ENCODE results near the gene SKIDA1.
A peak's percentile ranks its signal among the peaks of the same experiment; 100 is the strongest.
"Not testable (repeated sequence)": the region's sequence is repeated elsewhere in the genome, so short reads cannot be mapped to it uniquely, and the experiment has no call there.

Gene SKIDA1

DNA sequence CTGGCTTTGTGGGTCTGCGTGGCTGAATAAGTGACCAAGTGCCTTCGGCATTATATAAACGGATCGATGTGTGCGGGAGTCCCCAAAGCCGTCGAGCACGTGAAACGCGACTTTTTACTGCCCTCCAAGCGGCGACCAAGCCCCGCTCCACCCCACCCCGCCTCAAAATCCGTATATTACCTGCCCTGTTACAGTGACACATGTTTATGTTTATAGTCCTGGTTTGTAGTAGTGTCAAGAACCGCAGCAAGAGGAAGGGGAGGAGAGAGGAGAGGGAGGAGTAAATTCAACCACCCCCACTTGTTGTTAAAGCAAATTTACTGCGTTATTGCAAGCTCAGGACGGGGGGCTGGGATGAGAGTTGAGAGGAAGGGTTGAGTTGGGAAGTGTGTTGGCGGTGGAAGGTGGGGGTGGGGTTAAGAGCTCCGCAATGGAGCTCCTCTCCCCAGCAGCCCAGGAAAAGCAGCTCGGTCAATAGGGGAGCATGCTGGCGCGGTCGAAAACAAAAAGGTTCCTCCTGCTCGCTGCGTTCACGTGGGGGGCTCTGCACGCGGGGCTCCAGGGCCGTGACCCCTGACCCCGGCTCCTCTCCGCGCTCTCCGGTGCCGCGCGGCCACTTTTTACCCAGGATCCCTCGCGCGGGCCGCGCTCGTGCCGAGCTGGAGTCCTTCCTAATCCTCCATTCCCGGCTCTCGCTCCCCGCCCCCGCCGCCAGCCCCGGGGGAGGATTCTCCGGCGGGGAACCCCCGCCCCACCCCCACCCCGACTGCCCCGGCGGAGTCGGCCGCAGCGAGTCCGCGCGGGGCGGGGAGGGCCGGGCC lies at the start of gene SKIDA1:
Gene SKIDA1 (minus strand): TSS at position 316 of the 821 bp plus-strand sequence. CDS start 7,860 bp downstream, outside the sequence.
- DNase-seq, result peak; percentile 83

DNA sequence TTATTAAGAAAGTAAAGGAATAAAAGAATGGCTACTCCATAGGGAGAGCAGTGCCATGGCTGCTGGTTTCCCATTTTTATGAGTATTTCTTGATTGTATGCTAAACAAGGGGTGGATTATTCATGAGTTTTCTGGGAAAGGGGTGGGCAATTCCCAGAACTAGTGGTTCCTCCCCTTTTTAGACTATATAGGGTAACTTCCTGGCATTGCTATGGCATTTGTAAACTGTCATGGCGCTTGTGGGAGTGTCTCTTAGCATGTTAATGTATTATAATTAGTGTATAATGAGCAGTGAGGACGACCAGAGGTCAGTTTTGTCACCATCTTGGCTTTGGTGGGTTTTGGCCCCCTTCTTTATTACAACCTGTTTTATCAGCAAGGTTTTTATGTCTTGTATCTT lies 49.0 kb upstream of the SKIDA1 start:
- DNase-seq, result not testable (repeated sequence)

DNA sequence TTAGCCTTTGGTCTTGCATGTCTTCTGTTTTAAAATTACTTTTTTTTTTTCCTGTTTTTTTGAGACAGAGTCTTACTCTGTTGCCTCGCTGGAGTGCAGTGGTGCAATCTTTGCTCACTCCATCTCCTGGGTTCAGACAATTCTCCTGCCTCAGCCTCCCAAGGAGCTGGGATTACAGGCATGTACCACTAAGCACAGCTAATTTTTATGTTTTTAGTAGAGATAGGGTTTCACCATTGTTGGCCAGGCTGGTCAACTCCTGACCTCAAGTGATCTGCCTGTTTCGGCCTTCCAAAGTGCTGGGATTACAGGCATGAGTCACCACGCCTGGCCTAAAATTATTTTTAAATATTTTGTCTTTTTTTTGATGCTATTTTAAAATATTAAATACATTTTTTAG lies 47.1 kb upstream of the SKIDA1 start:
- no peak for DNase-seq

DNA sequence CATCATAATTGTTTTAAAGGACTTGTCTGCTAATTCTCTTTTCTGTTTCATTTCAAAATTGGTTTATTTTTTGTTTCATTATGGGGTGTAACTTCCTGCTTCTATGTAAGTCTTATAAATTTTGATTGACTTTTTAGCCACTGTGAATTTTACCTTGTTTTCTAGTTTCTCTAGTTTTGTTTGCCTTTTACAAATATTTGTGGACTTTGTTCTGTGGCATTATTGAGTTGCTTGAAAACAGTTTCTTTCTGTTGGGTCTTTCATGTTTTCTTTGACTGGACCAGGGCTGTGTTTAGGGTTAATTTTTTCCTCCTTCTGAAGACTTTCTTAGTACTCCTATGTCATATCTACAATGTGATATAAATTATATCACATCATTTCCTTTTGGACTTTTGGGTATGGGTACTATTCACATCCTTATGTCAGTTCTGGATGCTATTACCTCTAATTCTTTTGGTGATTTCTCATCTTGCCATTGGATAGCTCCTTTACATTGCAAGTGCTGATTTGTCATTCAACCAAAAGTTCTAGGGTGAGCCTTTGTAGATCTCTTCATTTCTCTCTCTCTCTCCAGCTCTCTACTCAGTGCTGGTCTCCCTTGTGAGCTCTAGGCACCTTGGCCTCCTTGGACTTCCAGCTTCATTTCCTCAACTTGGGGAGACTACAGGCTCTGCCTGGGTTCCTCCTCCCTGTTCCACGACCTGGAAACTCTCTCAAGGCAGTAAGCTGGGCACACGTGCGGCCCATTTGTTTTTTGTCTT lies 45.5 kb upstream of the SKIDA1 start:
- DNase-seq, result no peak

DNA sequence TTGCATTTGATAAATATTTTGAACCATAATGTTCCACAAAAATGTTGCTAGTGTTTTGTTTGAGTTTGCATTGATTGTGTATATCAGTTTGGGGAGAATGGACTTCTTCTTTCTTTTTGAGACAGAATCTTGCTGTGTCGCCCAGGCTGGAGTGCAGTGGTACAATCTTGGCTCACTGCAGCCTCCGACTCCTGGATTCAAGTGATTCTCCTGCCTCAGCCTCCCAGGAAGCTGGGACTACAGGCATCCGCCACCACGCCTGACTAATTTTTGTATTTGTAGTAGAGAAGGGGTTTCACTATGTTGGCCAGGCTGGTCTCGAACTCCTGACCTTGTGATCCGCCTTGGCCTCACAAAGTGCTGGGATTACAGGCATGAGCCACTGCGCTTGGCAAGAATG lies 33.5 kb upstream of the SKIDA1 start:
- not testable (repeated sequence) for DNase-seq

DNA sequence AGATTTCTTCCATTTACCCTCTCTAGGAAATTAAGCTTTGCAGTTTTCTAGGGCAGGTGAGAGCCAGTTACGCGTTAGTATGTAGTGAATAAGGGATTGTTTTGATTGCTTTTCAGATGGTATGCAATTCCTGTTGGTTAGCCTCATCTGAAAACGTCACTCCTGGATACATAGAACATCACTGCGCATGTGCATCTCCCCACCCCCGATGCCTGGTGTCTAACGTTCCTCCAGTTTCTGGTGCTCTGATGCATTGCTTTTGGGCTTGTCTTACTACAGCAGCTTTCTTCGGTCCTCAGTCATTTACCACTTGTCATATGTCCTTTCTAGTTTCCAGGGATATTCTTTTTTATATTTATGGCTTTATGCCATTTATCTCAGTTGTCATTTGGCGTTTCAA lies 31.0 kb upstream of the SKIDA1 start:
- no peak for DNase-seq

DNA sequence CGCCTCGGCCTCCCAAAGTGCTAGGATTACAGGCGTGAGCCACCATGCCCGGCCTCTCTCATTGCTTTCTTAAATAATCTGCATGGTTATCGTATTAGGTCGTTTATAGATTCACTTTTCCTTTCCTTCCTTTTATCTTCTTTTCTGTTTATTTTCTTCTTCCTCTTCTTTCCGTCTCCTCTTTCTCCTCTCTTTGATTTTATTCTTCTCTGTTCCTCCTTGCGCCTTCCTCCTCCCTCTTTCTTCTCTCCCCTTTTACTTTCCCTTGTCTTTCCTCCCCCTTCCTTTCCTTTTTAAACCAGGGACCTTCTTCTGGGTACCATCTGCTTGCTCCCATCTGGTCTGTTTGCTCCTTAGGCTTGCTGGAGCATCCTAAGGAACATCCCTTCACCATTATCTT lies 27.2 kb upstream of the SKIDA1 start:
- DNase-seq, result no peak

DNA sequence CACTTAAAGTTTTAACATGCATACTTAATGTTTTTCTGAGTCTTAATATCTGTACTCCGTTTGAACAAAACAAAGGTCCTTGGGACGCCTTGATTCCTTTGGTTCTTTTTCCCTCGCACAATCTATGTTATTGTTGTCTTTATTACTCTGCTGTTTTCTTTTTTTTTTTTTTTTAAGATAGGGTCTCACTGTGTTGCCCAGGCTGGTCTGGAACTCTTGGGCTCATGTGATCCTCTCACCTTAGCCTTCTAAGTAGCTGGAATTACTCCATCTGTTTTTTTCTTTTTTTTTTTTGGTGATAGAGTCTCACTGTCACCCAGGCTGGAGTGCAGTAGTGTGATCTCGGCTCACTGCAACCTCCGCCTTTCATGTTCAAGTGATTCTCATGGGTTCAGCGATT lies 21.8 kb upstream of the SKIDA1 start:
- no peak for DNase-seq

DNA sequence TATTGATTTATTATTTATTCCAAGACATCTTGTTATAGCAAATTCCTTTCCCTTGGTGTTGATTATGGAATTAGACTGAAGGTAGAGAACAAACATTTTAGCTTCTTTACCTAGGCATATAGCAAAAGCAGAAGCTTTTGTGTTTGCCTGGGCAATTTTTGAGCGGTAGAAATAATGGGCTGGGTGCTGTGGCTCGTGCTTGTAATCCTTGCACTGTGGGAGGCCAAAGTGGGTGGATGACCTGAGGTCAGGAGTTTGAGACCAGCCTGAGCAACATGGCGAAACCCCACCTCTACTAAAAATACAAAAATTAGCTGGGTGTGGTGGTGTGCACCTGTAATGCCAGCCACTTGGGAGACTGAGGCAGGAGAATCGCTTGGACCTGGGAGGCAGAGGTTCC lies 15.2 kb upstream of the SKIDA1 start:
- not testable (repeated sequence) for DNase-seq

DNA sequence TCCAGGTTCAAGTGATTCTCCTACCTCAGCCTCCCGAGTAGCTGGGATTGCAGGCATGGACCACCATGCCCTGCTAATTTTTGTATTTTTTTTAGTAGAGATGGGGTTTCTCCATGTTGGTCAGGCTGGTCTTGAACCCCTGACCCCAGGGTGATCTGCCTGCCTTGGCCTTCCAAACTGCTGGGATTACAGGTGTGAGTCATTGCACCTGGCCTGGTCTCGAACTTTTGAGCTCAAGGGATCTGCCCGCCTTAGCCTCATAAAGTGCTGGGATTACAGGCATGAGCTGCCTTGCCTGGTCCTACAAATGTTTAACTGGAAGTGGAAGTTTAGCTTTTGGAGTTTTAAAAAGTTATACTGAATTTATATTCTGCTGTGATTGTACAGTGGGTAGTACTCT lies 11.4 kb upstream of the SKIDA1 start:
- DNase-seq, result no peak

DNA sequence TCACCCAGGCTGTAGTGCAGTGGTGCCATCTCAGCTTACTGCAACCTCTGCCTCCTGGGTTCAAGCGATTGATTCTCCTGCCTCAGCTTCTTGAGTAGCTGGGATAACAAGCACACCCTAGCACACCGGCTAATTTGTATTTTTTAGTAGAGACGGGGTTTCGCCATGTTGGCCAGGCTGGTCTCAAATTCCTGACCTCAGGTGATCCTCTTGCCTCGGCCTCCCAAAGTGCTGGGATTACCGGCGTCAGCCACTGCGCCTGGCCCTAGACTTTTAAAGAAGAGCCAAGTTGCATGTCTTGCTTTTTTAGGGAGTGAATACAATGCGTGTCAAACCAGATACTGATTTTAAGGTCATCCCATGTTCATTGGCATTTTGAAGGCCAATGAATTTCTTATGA lies 10.5 kb upstream of the SKIDA1 start:
- not testable (repeated sequence) for DNase-seq

DNA sequence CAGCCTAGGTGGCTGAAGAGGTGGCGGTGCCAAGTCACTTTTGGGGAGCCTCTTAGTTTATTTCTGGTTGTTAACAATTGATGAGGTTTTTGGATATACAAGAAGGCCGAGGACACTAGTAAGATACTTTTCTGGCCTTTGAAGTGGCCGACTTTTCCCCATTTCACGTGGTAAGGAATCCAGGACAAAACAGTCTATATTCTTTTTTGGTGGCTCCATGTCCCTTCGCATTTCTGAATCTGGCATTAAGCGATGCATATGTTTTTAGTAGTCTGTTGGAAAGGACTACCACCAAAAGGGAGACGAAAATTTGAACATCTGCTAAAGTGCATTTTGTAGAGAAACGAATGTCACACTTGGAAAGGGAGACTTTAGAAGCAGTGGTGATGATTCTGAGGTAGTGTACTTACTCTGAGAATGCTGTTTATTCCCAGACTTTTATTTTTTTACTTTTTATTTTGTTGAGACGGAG lies 10.0 kb upstream of the SKIDA1 start:
- no peak for DNase-seq

DNA sequence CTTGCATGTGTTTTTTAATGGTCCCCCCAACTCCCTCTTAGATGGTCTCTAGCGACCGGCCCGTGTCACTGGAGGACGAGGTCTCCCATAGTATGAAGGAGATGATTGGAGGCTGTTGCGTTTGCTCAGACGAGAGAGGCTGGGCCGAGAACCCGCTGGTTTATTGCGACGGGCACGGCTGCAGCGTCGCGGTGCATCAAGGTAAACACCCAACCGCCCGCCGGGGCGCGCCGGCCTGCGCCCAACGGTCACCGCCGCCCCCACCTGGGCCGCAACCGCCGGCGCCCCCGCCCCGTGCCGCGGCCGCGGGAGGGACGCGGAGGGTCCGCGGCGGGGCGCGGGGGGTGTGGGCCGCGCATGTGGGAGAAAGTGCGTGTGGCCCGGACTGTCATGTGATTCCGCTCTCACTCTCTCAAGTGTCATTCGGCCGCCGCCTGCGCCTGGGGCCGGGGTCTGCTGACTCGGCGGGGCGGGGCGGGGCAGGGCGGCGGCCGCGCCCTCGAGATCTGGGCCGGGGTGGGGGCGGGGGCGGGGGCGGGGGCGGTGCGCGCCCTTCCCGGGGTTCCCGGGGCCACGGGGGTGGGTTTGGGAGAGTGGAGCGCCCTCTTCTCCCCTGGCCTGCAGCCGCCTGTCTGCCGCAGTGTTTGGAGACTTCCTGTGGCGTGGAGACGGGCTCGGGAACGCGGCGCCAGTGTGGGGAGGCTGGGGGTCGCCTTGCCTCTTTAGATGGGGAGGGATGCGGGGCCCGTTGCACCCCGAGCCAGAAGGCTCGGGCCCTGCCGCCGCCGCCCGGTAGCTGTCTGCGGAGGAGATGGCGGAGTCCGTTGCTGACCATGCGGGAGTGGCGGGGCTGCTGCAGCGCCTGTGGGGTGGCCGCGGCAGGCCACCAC lies 9.4 kb upstream of the SKIDA1 start:
- DNase-seq, result no peak

DNA sequence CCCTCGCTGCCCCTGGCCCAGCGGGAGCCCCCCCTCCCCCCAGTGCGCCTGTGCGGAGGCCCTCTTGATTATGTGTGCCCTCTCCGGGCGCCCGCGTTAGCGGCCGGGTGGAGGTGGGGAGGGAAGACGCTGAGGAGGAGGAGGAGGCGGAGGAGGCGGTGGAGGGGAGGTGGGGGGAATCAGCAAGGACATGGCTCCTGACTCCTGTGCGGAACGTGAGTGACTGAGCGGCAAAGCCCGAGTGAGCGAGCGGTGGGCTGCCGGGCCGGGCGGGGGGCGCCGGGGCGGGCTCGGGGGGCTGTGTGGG lies 8.8 kb upstream of the SKIDA1 start:
- no peak for DNase-seq

DNA sequence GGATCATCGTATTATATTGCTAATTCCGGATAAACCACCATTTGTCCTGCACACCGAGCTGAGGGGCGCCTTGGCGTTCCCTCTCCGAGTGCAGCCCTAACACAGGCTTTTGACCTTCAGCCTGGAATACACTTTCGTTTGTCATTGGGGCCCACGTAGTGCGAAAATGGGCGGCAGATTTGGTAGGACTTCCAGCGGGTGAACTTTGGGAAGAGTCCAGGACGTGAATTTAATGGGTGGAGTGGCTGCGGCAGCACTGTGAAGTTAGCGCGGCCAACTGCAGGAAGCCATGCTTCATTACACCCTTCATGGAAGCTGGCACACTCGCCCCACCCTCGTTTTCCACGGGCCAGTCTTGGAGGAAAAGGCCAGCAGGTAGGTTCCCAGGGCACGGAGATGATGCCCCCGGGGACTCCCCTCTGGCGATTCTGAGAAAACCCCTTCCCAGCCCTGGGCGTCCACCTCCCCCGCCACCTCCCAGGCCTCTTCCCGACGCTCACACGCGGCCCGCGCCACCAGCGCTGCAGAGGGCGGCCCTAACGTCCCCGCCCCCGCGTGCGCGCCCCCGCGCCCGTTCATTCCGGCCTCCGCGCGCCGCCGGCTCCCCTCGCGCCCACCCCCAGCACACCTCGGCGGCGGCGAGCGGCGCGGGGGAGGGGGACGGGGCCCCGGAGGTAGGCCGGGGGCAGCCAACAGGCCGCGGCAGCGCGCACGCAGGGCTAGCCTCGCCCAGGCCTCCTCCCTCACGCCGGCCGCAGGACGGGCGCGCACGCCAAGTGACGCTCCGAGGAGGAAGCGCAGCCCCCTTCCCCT lies 8.2 kb upstream of the SKIDA1 start, which contains the start of gene MLLT10:
Gene MLLT10 (plus strand): TSS at position 766 of the 813 bp plus-strand sequence. CDS start 413 bp downstream, outside the sequence.
- DNase-seq, result peak; percentile 66

DNA sequence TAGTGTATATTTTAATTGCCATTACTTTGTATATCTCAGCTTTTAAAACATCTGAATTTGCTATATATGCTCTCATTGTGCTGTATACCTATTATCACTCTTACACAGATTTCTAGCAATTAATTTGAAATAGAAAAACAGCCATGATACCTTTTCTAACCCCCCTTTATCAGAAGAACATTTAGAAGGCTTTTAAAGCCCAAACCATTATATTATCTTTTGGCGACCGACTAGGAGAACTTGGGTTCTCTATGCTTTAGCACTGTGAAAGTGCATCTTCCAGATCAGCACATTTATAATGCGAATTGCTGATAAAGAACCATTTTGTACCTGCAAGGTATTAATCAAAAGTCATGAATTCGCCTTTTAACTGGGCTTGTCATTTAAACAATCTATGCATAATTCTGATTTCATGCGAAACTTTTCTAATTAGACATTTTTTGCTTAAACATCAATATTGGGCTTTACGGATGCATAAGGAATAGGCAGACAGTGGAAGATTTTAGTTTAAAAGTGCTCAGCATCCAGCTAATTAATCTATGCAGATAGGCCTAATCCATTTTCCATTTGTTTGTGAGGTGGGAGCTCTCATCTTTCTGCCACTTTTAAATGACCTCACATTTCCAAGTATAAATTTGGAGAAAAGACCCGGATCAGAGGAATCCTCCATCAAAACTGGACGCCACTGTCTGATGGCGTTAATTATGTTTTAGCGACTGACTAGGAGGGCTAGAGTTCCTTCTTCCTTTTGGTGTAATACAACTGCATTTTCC lies 7.4 kb upstream of the SKIDA1 start:
- no peak for DNase-seq

DNA sequence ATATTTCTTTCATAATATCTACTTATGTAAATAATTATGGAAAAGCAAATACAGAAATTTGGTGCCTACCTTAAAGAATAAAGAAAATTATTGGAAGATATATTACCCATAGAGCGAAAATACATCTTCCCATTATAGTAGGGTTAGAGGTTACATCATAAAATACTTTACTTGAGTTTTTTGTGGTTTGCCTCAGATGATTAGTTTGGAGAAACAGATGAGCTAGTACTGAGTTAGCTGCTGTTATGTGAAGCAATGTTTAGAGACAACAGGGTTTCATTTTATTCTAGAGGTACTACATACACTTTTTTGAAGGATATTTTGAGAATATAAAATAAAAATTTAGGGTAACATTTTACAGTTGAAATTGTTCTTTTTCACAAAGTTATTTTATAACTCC lies 5.7 kb upstream of the SKIDA1 start:
- no peak for DNase-seq

DNA sequence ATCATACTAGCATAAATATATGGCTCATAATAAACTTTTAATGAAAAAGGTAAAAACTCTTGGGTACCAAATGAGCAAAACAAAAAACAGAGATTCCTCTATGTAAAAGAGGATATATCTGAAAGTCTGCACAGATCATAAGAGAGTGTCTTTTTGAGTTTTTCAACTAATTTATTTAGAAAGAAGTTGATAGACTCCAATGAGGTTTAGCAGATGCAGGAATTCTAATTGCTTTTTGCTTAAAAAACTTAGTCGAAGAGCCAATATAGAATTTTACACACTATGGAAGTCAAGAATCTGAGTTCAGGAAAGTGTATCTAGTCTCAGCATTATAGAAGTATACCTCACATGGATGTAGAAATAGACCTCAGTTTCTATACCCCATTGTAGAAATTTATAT lies 5.2 kb upstream of the SKIDA1 start:
- peak; percentile 24 for DNase-seq

DNA sequence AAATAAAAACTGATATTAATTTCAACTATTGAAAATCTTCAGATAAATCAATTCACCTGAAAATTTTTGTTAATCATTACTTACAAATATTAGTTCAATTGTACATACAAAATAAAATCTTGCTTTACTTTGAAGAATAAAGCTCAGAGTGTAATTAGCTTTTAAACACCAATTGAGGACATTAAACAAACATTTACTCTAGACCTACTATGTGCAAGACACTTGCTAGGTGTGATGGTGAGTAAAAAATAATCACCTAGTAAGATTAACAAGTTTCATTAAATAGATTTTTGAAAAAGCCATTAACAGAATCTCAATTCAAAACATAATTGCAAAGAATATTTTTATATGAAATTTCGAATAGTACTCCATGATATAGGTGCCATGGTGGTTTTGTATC lies 4.7 kb upstream of the SKIDA1 start:
- no peak for DNase-seq

DNA sequence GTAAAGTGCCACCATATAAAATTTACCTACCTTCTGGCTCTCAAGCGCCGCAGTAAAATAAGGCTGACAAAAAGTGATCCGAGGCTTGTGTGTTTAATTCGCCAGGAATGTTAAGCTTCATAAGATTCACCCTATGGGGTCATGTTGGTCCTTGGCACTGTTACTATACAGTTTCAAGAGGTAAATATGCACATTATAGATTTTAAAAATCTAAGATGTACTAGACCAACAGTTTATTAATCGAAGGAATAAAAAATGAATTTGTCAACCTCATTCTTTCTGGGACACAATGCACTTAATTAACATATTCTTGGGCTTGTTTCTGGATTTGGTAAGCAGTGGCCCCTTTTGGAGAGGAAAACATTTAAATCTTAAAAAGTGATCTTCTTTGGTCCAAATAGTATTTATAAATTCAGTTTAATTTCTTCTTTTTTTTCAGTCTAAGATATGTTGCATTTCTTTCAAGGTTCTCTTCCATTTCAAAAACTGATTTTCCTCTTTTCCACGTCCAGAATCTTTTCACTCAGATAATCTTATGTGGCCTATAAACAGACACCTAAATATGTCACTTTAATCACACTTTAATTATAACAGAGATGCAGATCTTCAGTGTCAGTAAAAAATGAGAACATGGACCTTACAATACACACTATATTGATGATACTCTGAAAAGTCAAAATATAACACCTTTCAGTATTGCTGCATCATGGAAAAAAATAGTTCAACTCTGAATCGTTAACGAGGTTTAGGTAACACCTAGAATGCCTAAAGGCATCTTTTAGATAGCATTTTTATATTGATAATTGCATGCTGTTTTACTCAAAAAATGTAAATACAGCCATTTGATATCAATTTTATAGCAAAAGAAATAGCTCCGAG lies 3.8 kb upstream of the SKIDA1 start:
- DNase-seq, result no peak
